Hepatocyte (in vitro differentiated cells): ENCODE measurements around the gene HTR4.

Source experiments
- EZH2phosphoT487 ChIP-seq: fragments of 200-600 bp; sonication (generic); IDR thresholded peaks from one replicate; pipeline ENCODE4 v1.6.1; 2018; ENCODE audit warnings: antibody characterized with exemption, mild to moderate bottlenecking, low read depth, moderate library complexity; ENCODE audit not compliant: unreplicated experiment, severe bottlenecking
- TF ChIP-seq, protein P1 (sequence below): fragments of 200-600 bp; sonication (generic); IDR thresholded peaks from 2 replicates; pipeline ENCODE4 v1.5.1; 2016; ENCODE audit warnings: antibody characterized with exemption, mild to moderate bottlenecking; ENCODE audit not compliant: poor library complexity

DNA sequence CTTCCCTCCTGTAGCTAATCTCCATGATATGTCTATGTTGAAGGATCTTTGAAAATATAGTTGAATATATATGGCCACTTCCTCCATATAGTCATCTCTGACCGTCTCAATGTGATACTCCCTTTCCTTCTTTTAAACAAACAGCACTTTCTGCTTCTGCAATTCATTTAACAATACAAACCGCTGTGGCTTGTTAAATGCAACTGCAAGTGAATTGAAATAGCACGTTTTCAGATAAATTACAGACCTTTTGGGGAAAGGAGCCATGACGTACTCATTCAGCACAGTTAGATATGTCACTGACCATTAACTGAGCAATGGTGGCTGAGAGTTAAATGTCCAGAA lies 188.1 kb downstream of the HTR4 start:
- TF ChIP-seq, protein P1, sequence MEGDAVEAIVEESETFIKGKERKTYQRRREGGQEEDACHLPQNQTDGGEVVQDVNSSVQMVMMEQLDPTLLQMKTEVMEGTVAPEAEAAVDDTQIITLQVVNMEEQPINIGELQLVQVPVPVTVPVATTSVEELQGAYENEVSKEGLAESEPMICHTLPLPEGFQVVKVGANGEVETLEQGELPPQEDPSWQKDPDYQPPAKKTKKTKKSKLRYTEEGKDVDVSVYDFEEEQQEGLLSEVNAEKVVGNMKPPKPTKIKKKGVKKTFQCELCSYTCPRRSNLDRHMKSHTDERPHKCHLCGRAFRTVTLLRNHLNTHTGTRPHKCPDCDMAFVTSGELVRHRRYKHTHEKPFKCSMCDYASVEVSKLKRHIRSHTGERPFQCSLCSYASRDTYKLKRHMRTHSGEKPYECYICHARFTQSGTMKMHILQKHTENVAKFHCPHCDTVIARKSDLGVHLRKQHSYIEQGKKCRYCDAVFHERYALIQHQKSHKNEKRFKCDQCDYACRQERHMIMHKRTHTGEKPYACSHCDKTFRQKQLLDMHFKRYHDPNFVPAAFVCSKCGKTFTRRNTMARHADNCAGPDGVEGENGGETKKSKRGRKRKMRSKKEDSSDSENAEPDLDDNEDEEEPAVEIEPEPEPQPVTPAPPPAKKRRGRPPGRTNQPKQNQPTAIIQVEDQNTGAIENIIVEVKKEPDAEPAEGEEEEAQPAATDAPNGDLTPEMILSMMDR = no peak
- TF ChIP-seq EZH2phosphoT487 = no peak
